ENCODE measurements around the gene OR8G5. TPM values are rescaled to one million over a fixed set of nuclear protein-coding genes. Genes with fewer than 3 reads are reported as not detected.
A peak's percentile ranks its signal among the peaks of the same experiment; 100 is the strongest.

OR8G5 gene
- total and polyA plus RNA-seq, 2 experiments from 2014 or later, result not detected

DNA sequence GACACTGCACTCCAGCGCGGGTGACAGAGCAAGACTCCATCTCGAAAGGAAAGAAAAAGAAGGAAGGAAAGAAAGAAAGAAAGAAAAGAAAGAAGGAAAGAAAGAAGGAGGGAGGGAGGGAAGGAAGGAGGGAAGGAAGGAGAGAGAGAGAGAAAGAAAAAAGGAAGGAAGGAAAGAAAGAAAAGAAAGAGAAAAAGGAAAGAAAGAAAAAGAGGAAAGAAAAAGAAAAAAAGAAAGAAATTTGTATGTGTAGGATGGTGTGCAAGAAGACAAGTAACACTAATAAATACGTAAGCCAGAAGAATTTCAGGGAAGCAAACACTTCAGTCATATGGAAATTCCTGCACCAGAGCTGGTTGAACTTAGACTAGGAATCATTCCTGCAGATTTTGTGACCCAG lies 57.0 kb downstream of the OR8G5 start:
- H3K4me1 Mint-ChIP-seq, result no peaks in the 10 kb centered on the region
- DNase-seq (ENCODE audit: low spot score) (no peak), ATAC-seq (no peak)
- Histone ChIP-seq H3K27me3 (ENCODE audit: insufficient read depth) (no peaks in the 10 kb centered on the region), H3F3A (replicated peaks; ENCODE audit: low read depth) (no peaks in the 10 kb centered on the region), H3K4me1 (ENCODE audit: insufficient read depth) (no peaks in the 10 kb centered on the region), H3K36me3 (ENCODE audit: insufficient read depth) (no peaks in the 10 kb centered on the region), H3K4me2 (no peak overlapping the region), H4K20me1 (replicated peaks; ENCODE audit: insufficient read depth) (no peaks in the 10 kb centered on the region), H3K9me2 (ENCODE audit: insufficient read depth) (peaks cover 13% of the 10 kb centered on the region; the same call in 1 of the 2 replicates), H3K27ac (ENCODE audit: low read depth) (no peak overlapping the region), H3K79me2 (replicated peaks; ENCODE audit: insufficient read depth) (no peaks in the 10 kb centered on the region), H3K4me3 (no peak overlapping the region), H2AFZ (no peak overlapping the region)
- no peaks in the 10 kb centered on the region for H3K9me3 Mint-ChIP-seq
- no peaks in the 10 kb centered on the region for H3K36me3 Mint-ChIP-seq (ENCODE audit: low read depth)
- H3K27me3 Mint-ChIP-seq (ENCODE audit: insufficient read depth, low read depth, poor library complexity), result no peaks in the 10 kb centered on the region
- no peak overlapping the region for H3K4me3 Mint-ChIP-seq
- TF ChIP-seq EZH2 (IDR thresholded peaks at IDR 0.05; ENCODE audit: low read depth, unreplicated experiment) (no peak), EZH2phosphoT487 (IDR thresholded peaks at IDR 0.05; ENCODE audit: unreplicated experiment) (no peak), CREB1 (CRISPR knock-in tag; IDR thresholded peaks at IDR 0.05; ENCODE audit: low read depth) (no peak), JUNB (IDR thresholded peaks at IDR 0.05; ENCODE audit: unreplicated experiment) (no peak), ZNF114 (CRISPR knock-in tag; IDR thresholded peaks at IDR 0.05) (no peak)
- TF ChIP-seq, protein P1, sequence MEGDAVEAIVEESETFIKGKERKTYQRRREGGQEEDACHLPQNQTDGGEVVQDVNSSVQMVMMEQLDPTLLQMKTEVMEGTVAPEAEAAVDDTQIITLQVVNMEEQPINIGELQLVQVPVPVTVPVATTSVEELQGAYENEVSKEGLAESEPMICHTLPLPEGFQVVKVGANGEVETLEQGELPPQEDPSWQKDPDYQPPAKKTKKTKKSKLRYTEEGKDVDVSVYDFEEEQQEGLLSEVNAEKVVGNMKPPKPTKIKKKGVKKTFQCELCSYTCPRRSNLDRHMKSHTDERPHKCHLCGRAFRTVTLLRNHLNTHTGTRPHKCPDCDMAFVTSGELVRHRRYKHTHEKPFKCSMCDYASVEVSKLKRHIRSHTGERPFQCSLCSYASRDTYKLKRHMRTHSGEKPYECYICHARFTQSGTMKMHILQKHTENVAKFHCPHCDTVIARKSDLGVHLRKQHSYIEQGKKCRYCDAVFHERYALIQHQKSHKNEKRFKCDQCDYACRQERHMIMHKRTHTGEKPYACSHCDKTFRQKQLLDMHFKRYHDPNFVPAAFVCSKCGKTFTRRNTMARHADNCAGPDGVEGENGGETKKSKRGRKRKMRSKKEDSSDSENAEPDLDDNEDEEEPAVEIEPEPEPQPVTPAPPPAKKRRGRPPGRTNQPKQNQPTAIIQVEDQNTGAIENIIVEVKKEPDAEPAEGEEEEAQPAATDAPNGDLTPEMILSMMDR (conservative IDR thresholded peaks at IDR 0.05; ENCODE audit: low read depth in 2 of 2), result no peak
- TF ChIP-seq, protein P2, sequence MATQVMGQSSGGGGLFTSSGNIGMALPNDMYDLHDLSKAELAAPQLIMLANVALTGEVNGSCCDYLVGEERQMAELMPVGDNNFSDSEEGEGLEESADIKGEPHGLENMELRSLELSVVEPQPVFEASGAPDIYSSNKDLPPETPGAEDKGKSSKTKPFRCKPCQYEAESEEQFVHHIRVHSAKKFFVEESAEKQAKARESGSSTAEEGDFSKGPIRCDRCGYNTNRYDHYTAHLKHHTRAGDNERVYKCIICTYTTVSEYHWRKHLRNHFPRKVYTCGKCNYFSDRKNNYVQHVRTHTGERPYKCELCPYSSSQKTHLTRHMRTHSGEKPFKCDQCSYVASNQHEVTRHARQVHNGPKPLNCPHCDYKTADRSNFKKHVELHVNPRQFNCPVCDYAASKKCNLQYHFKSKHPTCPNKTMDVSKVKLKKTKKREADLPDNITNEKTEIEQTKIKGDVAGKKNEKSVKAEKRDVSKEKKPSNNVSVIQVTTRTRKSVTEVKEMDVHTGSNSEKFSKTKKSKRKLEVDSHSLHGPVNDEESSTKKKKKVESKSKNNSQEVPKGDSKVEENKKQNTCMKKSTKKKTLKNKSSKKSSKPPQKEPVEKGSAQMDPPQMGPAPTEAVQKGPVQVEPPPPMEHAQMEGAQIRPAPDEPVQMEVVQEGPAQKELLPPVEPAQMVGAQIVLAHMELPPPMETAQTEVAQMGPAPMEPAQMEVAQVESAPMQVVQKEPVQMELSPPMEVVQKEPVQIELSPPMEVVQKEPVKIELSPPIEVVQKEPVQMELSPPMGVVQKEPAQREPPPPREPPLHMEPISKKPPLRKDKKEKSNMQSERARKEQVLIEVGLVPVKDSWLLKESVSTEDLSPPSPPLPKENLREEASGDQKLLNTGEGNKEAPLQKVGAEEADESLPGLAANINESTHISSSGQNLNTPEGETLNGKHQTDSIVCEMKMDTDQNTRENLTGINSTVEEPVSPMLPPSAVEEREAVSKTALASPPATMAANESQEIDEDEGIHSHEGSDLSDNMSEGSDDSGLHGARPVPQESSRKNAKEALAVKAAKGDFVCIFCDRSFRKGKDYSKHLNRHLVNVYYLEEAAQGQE (IDR thresholded peaks at IDR 0.05; ENCODE audit: unreplicated experiment), result no peak
- H3K27ac Mint-ChIP-seq, result no peak overlapping the region

DNA sequence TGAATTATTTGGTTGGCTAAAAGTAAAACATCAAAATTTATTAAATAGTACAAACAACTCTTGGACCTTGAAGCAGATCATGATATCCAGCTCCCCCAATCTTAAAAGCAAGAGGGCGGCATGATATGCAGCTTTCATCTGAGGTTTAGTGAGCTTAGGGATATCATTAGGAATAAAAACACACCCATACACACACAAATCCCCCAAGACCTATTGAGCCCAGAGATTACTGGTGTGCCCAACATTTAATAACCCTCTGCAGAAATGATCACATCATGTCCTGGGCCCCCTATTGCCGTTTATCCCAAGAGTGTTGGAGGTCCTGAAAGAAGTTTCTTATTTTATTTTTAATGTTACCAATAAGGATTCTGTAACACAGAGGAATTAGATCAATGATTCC lies 57.7 kb downstream of the OR8G5 start, which contains the start of gene OR8D1:
OR8D1 (minus strand) TSS at position 101 of the 400 bp plus-strand sequence. CDS start 3,183 bp downstream, outside the sequence.
- H3K4me1 Mint-ChIP-seq, result no peaks in the 10 kb centered on the region
- H3F3A ChIP-seq (replicated peaks; ENCODE audit: low read depth), result no peaks in the 10 kb centered on the region
- H2AFZ ChIP-seq, result 0 out of 2 replicates have a peak within 1 kb of the TSS, but pooled peaks have one; percentile 45
- H3K36me3 ChIP-seq (ENCODE audit: insufficient read depth), result no peaks in the 10 kb centered on the region
- no peak within 1 kb of the TSS for H3K4me3 ChIP-seq
- no peak within 1 kb of the TSS for H3K4me2 ChIP-seq
- DNase-seq (ENCODE audit: low spot score) (no peak), ATAC-seq (no peak)
- H3K9me2 ChIP-seq (ENCODE audit: insufficient read depth), result peaks cover 13% of the 10 kb centered on the region; the same call in 1 of the 2 replicates
- no peaks in the 10 kb centered on the region for H3K27me3 ChIP-seq (ENCODE audit: insufficient read depth)
- H3K27me3 Mint-ChIP-seq (ENCODE audit: insufficient read depth, low read depth, poor library complexity), result no peaks in the 10 kb centered on the region
- no peaks in the 10 kb centered on the region for H3K4me1 ChIP-seq (ENCODE audit: insufficient read depth)
- no peaks in the 10 kb centered on the region for H3K9me3 Mint-ChIP-seq
- no peak within 1 kb of the TSS for H3K4me3 Mint-ChIP-seq
- H4K20me1 ChIP-seq (replicated peaks; ENCODE audit: insufficient read depth), result no peaks in the 10 kb centered on the region
- no peak within 1 kb of the TSS for H3K27ac Mint-ChIP-seq
- H3K27ac ChIP-seq (ENCODE audit: low read depth), result no peak within 1 kb of the TSS
- H3K36me3 Mint-ChIP-seq (ENCODE audit: low read depth), result no peaks in the 10 kb centered on the region
- H3K79me2 ChIP-seq (replicated peaks; ENCODE audit: insufficient read depth), result no peaks in the 10 kb centered on the region
- TF ChIP-seq, protein P2 (IDR thresholded peaks at IDR 0.05; ENCODE audit: unreplicated experiment), result no peak
- TF ChIP-seq ETS1 (IDR thresholded peaks at IDR 0.05), result no peak
- TF ChIP-seq EZH2 (IDR thresholded peaks at IDR 0.05; ENCODE audit: low read depth, unreplicated experiment), result no peak
- no peak for TF ChIP-seq ZNF331 (CRISPR knock-in tag; IDR thresholded peaks at IDR 0.05; ENCODE audit: low read depth)
- no peak for TF ChIP-seq STAT1 (IDR thresholded peaks at IDR 0.05; ENCODE audit: unreplicated experiment)
- TF ChIP-seq ZNF114 (CRISPR knock-in tag; IDR thresholded peaks at IDR 0.05), result no peak
- TF ChIP-seq CREB1 (CRISPR knock-in tag; IDR thresholded peaks at IDR 0.05; ENCODE audit: low read depth), result no peak
